Measurements from ENCODE around the gene GALM. TPM values are rescaled to one million over a fixed set of nuclear protein-coding genes. Genes with fewer than 3 reads are reported as not detected.
"Not testable (repeated sequence)": the region's sequence is repeated elsewhere in the genome, so short reads cannot be mapped to it uniquely, and the experiment has no call there.

The GALM gene
- total RNA-seq, 1 donor from 2014 or later: 17.6 TPM

- no peak for DNase-seq (ENCODE audit: low spot score in 2 of 2, unreplicated experiment in 2 of 2)
- peaks cover 20% of the 10 kb centered on the region for H3K36me3 Mint-ChIP-seq
- TF ChIP-seq, protein P1, sequence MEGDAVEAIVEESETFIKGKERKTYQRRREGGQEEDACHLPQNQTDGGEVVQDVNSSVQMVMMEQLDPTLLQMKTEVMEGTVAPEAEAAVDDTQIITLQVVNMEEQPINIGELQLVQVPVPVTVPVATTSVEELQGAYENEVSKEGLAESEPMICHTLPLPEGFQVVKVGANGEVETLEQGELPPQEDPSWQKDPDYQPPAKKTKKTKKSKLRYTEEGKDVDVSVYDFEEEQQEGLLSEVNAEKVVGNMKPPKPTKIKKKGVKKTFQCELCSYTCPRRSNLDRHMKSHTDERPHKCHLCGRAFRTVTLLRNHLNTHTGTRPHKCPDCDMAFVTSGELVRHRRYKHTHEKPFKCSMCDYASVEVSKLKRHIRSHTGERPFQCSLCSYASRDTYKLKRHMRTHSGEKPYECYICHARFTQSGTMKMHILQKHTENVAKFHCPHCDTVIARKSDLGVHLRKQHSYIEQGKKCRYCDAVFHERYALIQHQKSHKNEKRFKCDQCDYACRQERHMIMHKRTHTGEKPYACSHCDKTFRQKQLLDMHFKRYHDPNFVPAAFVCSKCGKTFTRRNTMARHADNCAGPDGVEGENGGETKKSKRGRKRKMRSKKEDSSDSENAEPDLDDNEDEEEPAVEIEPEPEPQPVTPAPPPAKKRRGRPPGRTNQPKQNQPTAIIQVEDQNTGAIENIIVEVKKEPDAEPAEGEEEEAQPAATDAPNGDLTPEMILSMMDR (IDR thresholded peaks at IDR 0.05; ENCODE audit: unreplicated experiment): no peak
- H3K4me3 Mint-ChIP-seq: no peak overlapping the region
- no peak overlapping the region for H3K27ac Mint-ChIP-seq
- H3K27me3 Mint-ChIP-seq (ENCODE audit: low read depth): no peaks in the 10 kb centered on the region
- no peaks in the 10 kb centered on the region for H3K9me3 Mint-ChIP-seq
- H3K4me1 Mint-ChIP-seq: peaks cover 26% of the 10 kb centered on the region
Observed at GRCh38 chr2:38672445-38673391, 6.8 kb downstream of the GALM start.

GRCh38 chr2:38676681-38677080, 10.8 kb downstream of the GALM start:
- no peak overlapping the region for H3K27ac Mint-ChIP-seq
- no peak overlapping the region for H3K4me3 Mint-ChIP-seq
- TF ChIP-seq, protein P1 (IDR thresholded peaks at IDR 0.05; ENCODE audit: unreplicated experiment): no peak
- no peaks in the 10 kb centered on the region for H3K9me3 Mint-ChIP-seq
- no peaks in the 10 kb centered on the region for H3K27me3 Mint-ChIP-seq (ENCODE audit: low read depth)
- H3K36me3 Mint-ChIP-seq: peaks cover 41% of the 10 kb centered on the region
- H3K4me1 Mint-ChIP-seq: peaks cover 5% of the 10 kb centered on the region
- DNase-seq (ENCODE audit: low spot score in 2 of 2, unreplicated experiment in 2 of 2): no peak

DNA sequence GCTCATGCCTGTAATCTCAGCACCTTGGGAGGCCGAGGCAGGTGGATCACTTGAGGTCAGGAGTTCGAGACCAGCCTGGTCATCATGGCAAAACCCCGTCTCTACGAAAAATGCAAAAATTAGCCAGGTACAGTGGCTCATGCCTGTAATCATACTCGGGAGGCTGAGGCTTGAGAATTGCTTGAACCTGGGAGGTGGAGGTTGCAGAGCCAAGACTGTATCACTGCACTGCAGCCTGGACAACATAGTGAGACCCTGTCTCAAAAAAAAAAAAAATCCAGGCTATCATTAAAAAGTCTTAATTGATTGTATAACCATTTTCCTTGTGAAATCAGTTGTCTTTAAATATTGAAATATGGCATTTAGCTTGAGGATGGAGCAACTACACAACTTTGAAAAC, 15.0 kb downstream of the GALM start:
- not testable (repeated sequence) for H3K4me1 Mint-ChIP-seq; H3K27ac Mint-ChIP-seq; H3K27me3 Mint-ChIP-seq (ENCODE audit: low read depth); H3K4me3 Mint-ChIP-seq; H3K9me3 Mint-ChIP-seq; DNase-seq (ENCODE audit: low spot score in 2 of 2, unreplicated experiment in 2 of 2)
- H3K36me3 Mint-ChIP-seq: peaks cover 59% of the 10 kb centered on the region

- no peak for DNase-seq (ENCODE audit: low spot score in 2 of 2, unreplicated experiment in 2 of 2)
- H3K27ac Mint-ChIP-seq: no peak overlapping the region
Observed at GRCh38 chr2:38682008-38682575, 16.2 kb downstream of the GALM start.

GRCh38 chr2:38682620-38683019, 16.7 kb downstream of the GALM start:
- H3K9me3 Mint-ChIP-seq; H3K27me3 Mint-ChIP-seq (ENCODE audit: low read depth); DNase-seq (ENCODE audit: low spot score in 2 of 2, unreplicated experiment in 2 of 2); H3K27ac Mint-ChIP-seq; H3K4me3 Mint-ChIP-seq; H3K4me1 Mint-ChIP-seq: not testable (repeated sequence)
- H3K36me3 Mint-ChIP-seq: peaks cover 51% of the 10 kb centered on the region

More at GRCh38 chr2:38682008-38682575, 16.2 kb downstream of the GALM start:
- Mint-ChIP-seq H3K27me3 (ENCODE audit: low read depth) (no peaks in the 10 kb centered on the region), H3K9me3 (peaks cover 3% of the 10 kb centered on the region), H3K36me3 (peaks cover 55% of the 10 kb centered on the region), H3K4me1 (peaks cover 3% of the 10 kb centered on the region), H3K4me3 (no peak overlapping the region)
- TF ChIP-seq, protein P1 (IDR thresholded peaks at IDR 0.05; ENCODE audit: unreplicated experiment): no peak

- peaks cover 51% of the 10 kb centered on the region for H3K36me3 Mint-ChIP-seq
- H3K9me3 Mint-ChIP-seq: peaks cover 3% of the 10 kb centered on the region
- H3K27ac Mint-ChIP-seq: no peak overlapping the region
- H3K27me3 Mint-ChIP-seq (ENCODE audit: low read depth): no peaks in the 10 kb centered on the region
- peaks cover 3% of the 10 kb centered on the region for H3K4me1 Mint-ChIP-seq
- no peak for DNase-seq (ENCODE audit: low spot score in 2 of 2, unreplicated experiment in 2 of 2)
- TF ChIP-seq, protein P1 (IDR thresholded peaks at IDR 0.05; ENCODE audit: unreplicated experiment): no peak
- no peak overlapping the region for H3K4me3 Mint-ChIP-seq
Observed at GRCh38 chr2:38683766-38684165, 17.9 kb downstream of the GALM start.

Data from mesothelial cell of epicardium (in vitro differentiated cells).